Neural progenitor cell (in vitro differentiated cells): Measurements from ENCODE around the gene GGA3. TPM values are rescaled to one million over a fixed set of nuclear protein-coding genes. Genes with fewer than 3 reads are reported as not detected.

Source experiments
- DNase-seq: peaks from one replicate; pipeline ENCODE4 v3.0.0-alpha.2; 2016; ENCODE audit warnings: low spot score
- H2AFZ ChIP-seq: fragments of 200-600 bp; sonication (generic); replicated peaks from 2 replicates; pipeline ENCODE4 v1.6.1; 2016; ENCODE audit warnings: antibody characterized with exemption
- H3F3A ChIP-seq: fragments of 200-600 bp; sonication (generic); 2 replicates; pipeline ENCODE4 v1.6.1; 2016; ENCODE audit warnings: antibody characterized with exemption, low read depth
- H3K27ac ChIP-seq: fragments of 200-600 bp; sonication (generic); 2 replicates; pipeline ENCODE4 v1.5.1; 2016; ENCODE audit warnings: mild to moderate bottlenecking
- H3K27me3 ChIP-seq: fragments of 200-600 bp; sonication (generic); 2 replicates; pipeline ENCODE4 v1.6.1; 2016; ENCODE audit warnings: mild to moderate bottlenecking, moderate library complexity
- H3K36me3 ChIP-seq: fragments of 200-600 bp; sonication (generic); 2 replicates; pipeline ENCODE4 v1.5.1; 2016
- H3K4me1 ChIP-seq: fragments of 200-600 bp; sonication (generic); 2 replicates; pipeline ENCODE4 v1.6.1; 2016; ENCODE audit warnings: mixed run types
- H3K4me2 ChIP-seq: fragments of 200-600 bp; sonication (generic); 2 replicates; pipeline ENCODE4 v1.6.1; 2016
- H3K4me3 ChIP-seq: fragments of 200-600 bp; sonication (generic); 2 replicates; pipeline ENCODE4 v1.5.1; 2016
- H3K79me2 ChIP-seq: fragments of 200-600 bp; sonication (generic); 2 replicates; pipeline ENCODE4 v1.6.1; 2016; ENCODE audit warnings: low read depth
- H3K9ac ChIP-seq: fragments of 200-600 bp; sonication (generic); 2 replicates; pipeline ENCODE4 v1.6.1; 2016
- H3K9me3 ChIP-seq: fragments of 200-600 bp; sonication (generic); 2 replicates; pipeline ENCODE4 v1.5.1; 2016; ENCODE audit warnings: low read depth
- H4K20me1 ChIP-seq: fragments of 200-600 bp; sonication (generic); 2 replicates; pipeline ENCODE4 v1.6.1; 2016; ENCODE audit warnings: low read depth
- H3K27ac Mint-ChIP-seq: 3 replicates; pipeline ENCODE4 v1.8.0; 2021; ENCODE audit warnings: mixed read lengths
- H3K27me3 Mint-ChIP-seq: 2 replicates; pipeline ENCODE4 v1.8.0; 2022; ENCODE audit warnings: low read depth, mild to moderate bottlenecking, inconsistent platforms, moderate library complexity, mixed read lengths; ENCODE audit not compliant: insufficient read depth
- H3K36me3 Mint-ChIP-seq: 3 replicates; pipeline ENCODE4 v1.8.0; 2021; ENCODE audit warnings: mixed read lengths
- H3K4me1 Mint-ChIP-seq: 3 replicates; pipeline ENCODE4 v1.8.0; 2021; ENCODE audit warnings: mixed read lengths
- H3K4me3 Mint-ChIP-seq: 3 replicates; pipeline ENCODE4 v1.8.0; 2021; ENCODE audit warnings: mild to moderate bottlenecking, moderate library complexity, mixed read lengths
- H3K9me3 Mint-ChIP-seq: 3 replicates; pipeline ENCODE4 v1.8.0; 2020; ENCODE audit warnings: mixed read lengths
- CTCF ChIP-seq: fragments of 200-600 bp; sonication (generic); IDR thresholded peaks from 2 replicates; pipeline ENCODE4 v1.5.1; 2017; ENCODE audit warnings: antibody characterized with exemption, mild to moderate bottlenecking
- EZH2 ChIP-seq: fragments of 200-600 bp; sonication (generic); IDR thresholded peaks from 2 replicates; pipeline ENCODE4 v1.6.1; 2017; ENCODE audit warnings: antibody characterized with exemption, mild to moderate bottlenecking, moderate library complexity
- EZH2phosphoT487 ChIP-seq: fragments of 200-600 bp; sonication (generic); IDR thresholded peaks from 2 replicates; pipeline ENCODE4 v1.6.1; 2017; ENCODE audit warnings: antibody characterized with exemption
- total RNA-seq: library from RNA; depleted of rRNA; stranded (reverse); fragments of >200 nt; gene quantifications from 2 replicates; pipeline ENCODE4 v1.2.3, GENCODE V29; 2015; ENCODE audit warnings: low replicate concordance

The GGA3 gene
- total RNA-seq, 1 donor from 2014 or later = 28.0 TPM

- peak overlapping the region; percentile 92 for H3K27ac Mint-ChIP-seq
- no peaks in the 10 kb centered on the region for H3F3A ChIP-seq
- no peaks in the 10 kb centered on the region for H4K20me1 ChIP-seq
- no peaks in the 10 kb centered on the region for H3K9me3 Mint-ChIP-seq
- H3K4me3 Mint-ChIP-seq = no peak overlapping the region
- DNase-seq = no peak
- H3K27me3 Mint-ChIP-seq = peaks cover 5% of the 10 kb centered on the region
- H3K4me1 Mint-ChIP-seq = peaks cover 2% of the 10 kb centered on the region
- H3K36me3 ChIP-seq = no peaks in the 10 kb centered on the region
- TF ChIP-seq EZH2phosphoT487 (no peak), CTCF (no peak), EZH2 (no peak)
- H2AFZ ChIP-seq = no peak overlapping the region
- H3K79me2 ChIP-seq = no peaks in the 10 kb centered on the region
- no peaks in the 10 kb centered on the region for H3K36me3 Mint-ChIP-seq
- no peaks in the 10 kb centered on the region for H3K4me1 ChIP-seq
- no peaks in the 10 kb centered on the region for H3K27me3 ChIP-seq
- no peak overlapping the region for H3K27ac ChIP-seq
- no peak overlapping the region for H3K4me2 ChIP-seq
- H3K9ac ChIP-seq = no peak overlapping the region
- no peaks in the 10 kb centered on the region for H3K9me3 ChIP-seq
- no peak overlapping the region for H3K4me3 ChIP-seq
Measured at GRCh38 chr17:75307957-75308731, 46.7 kb upstream of the GGA3 start.

DNA sequence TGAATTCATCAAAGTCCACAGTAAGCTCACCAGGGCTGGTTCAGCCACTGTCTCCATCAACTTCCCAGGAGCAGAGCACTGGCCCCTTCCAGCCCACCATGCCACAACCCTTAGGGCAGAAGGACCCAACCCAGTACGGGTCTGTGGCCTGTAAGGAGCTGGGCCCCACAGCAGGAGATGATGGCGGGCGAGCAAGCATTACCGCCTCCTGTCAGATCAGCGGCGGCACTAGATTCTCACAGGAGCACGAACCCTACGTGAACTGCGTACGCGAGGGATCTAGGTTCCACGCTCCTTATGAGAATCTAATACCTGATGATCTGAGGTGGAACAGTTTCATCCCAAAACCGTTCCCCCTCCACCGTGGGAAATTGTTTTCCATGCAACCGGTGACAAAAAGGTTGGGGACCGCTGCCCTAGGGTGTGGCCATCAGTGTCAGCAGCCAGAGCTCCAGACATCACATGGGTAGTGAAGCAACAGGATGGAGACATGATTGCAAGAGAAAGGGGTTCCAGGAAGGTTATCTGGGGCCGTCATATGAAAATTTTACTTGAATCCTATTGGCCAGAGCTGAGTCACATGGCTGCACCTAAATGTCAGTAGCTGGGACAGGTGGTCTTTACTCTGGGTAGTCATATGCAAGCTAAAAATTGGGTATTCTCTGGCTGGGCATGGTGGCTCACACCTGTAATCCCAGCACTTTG is 40.2 kb upstream of the GGA3 start:
- DNase-seq = no peak
- peaks cover 2% of the 10 kb centered on the region for H3K27me3 Mint-ChIP-seq
- no peak overlapping the region for H3K27ac Mint-ChIP-seq
- no peak overlapping the region for H2AFZ ChIP-seq
- H3K4me1 ChIP-seq = no peaks in the 10 kb centered on the region
- H3K9me3 ChIP-seq = no peaks in the 10 kb centered on the region
- TF ChIP-seq EZH2phosphoT487 = no peak
- no peak for TF ChIP-seq EZH2
- TF ChIP-seq CTCF = no peak
- no peak overlapping the region for H3K4me2 ChIP-seq
- no peak overlapping the region for H3K4me3 Mint-ChIP-seq
- H3F3A ChIP-seq = no peaks in the 10 kb centered on the region
- no peaks in the 10 kb centered on the region for H3K36me3 ChIP-seq
- no peaks in the 10 kb centered on the region for H3K9me3 Mint-ChIP-seq
- no peaks in the 10 kb centered on the region for H3K27me3 ChIP-seq
- H3K9ac ChIP-seq = no peak overlapping the region
- peaks cover 3% of the 10 kb centered on the region for H3K4me1 Mint-ChIP-seq
- no peaks in the 10 kb centered on the region for H4K20me1 ChIP-seq
- H3K27ac ChIP-seq = no peak overlapping the region
- no peaks in the 10 kb centered on the region for H3K79me2 ChIP-seq
- no peaks in the 10 kb centered on the region for H3K36me3 Mint-ChIP-seq
- no peak overlapping the region for H3K4me3 ChIP-seq

- peak overlapping the region; percentile 85 for H3K27ac Mint-ChIP-seq
- peaks cover 2% of the 10 kb centered on the region for H3K27me3 Mint-ChIP-seq
- Histone ChIP-seq H3K27me3 (no peaks in the 10 kb centered on the region), H3K36me3 (no peaks in the 10 kb centered on the region), H3K4me2 (no peak overlapping the region), H3K27ac (no peak overlapping the region), H3K9ac (no peak overlapping the region), H4K20me1 (no peaks in the 10 kb centered on the region), H3K4me3 (no peak overlapping the region), H2AFZ (no peak overlapping the region), H3K9me3 (no peaks in the 10 kb centered on the region), H3F3A (no peaks in the 10 kb centered on the region), H3K4me1 (no peaks in the 10 kb centered on the region), H3K79me2 (no peaks in the 10 kb centered on the region)
- H3K36me3 Mint-ChIP-seq = no peaks in the 10 kb centered on the region
- TF ChIP-seq EZH2 = no peak
- no peak for TF ChIP-seq EZH2phosphoT487
- no peak for TF ChIP-seq CTCF
- H3K9me3 Mint-ChIP-seq = no peaks in the 10 kb centered on the region
- no peak overlapping the region for H3K4me3 Mint-ChIP-seq
- peaks cover 3% of the 10 kb centered on the region for H3K4me1 Mint-ChIP-seq
- no peak for DNase-seq
Measured at GRCh38 chr17:75301049-75301448, 39.6 kb upstream of the GGA3 start.
